Vagina (tissue), 2 donors: ENCODE measurements around the gene KRTAP5-3.

Source experiments
- POLR2A ChIP-seq, 2 donors: fragments of 450-650 bp; IDR thresholded peaks; one replicate each; pipeline ENCODE4 v1.6.1; 2017; ENCODE audit warnings: antibody characterized with exemption in 2 of 2, mild to moderate bottlenecking in 2 of 2, moderate library complexity in 2 of 2
- TF ChIP-seq, protein P1 (sequence below), 3 experiments: fragments of 450-650 bp in 2 of 3; fragments of 200-600 bp in 1 of 3; sonication (generic) in 1 of 3; IDR thresholded peaks; one replicate each; pipeline ENCODE4 v1.5.1; 2017 to 2019; ENCODE audit warnings: antibody characterized with exemption in 3 of 3, mild to moderate bottlenecking in 2 of 3, moderate library complexity in 2 of 3

DNA sequence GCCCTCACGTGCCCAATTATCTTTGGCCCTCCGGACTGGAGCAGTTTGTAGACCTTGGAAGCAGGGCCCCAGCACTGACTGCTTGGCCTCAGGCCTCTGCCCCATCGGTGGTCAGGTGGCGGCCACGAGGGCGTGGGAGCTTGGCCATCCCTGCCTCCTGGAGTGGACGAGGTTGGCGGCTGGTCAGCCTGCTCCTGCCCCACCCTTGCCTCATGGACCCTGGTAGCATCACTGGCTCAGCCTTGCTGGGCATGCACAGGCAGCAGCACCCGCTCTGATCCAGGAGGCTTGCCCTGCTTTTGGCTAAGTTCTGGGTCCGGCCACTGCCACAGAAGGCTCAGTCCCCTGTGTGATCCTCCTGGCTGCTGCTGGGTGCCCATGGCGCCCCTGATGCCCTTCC, 4.1 kb downstream of the KRTAP5-3 start:
- no peak for TF ChIP-seq POLR2A (IDR thresholded peaks at IDR 0.05)
- TF ChIP-seq, protein P1, sequence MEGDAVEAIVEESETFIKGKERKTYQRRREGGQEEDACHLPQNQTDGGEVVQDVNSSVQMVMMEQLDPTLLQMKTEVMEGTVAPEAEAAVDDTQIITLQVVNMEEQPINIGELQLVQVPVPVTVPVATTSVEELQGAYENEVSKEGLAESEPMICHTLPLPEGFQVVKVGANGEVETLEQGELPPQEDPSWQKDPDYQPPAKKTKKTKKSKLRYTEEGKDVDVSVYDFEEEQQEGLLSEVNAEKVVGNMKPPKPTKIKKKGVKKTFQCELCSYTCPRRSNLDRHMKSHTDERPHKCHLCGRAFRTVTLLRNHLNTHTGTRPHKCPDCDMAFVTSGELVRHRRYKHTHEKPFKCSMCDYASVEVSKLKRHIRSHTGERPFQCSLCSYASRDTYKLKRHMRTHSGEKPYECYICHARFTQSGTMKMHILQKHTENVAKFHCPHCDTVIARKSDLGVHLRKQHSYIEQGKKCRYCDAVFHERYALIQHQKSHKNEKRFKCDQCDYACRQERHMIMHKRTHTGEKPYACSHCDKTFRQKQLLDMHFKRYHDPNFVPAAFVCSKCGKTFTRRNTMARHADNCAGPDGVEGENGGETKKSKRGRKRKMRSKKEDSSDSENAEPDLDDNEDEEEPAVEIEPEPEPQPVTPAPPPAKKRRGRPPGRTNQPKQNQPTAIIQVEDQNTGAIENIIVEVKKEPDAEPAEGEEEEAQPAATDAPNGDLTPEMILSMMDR (IDR thresholded peaks at IDR 0.05), result no peak
